SH-SY5Y (cell line): Measurements from ENCODE around the gene NARS2.

ENCODE experiments used
- GATA2 ChIP-seq: IDR thresholded peaks from 2 replicates; pipeline ENCODE4 v1.6.1; 2011; ENCODE audit warnings: mild to moderate bottlenecking, low read depth, low read length
- GATA3 ChIP-seq: IDR thresholded peaks from 2 replicates; pipeline ENCODE4 v1.6.1; 2011; ENCODE audit warnings: low read depth, mild to moderate bottlenecking, low read length, moderate library complexity

- TF ChIP-seq GATA2 (no peak), GATA3 (no peak)
These were observed 174.5 kb downstream of the NARS2 start for GRCh38 chr11:78400116-78400515.
